HEK293T (cell line): ENCODE data around the gene ITGB6.

Source experiments
- ARNT ChIP-seq: fragments of 450-650 bp; IDR thresholded peaks from 2 replicates; pipeline ENCODE4 v1.6.1; 2017; ENCODE audit warnings: mild to moderate bottlenecking
- BHLHE40 ChIP-seq: fragments of 450-650 bp; IDR thresholded peaks from 2 replicates; pipeline ENCODE4 v1.6.1; 2016; ENCODE audit warnings: mild to moderate bottlenecking, moderate library complexity, borderline replicate concordance
- FOXA1 ChIP-seq: fragments of 450-650 bp; IDR thresholded peaks from 2 replicates; pipeline ENCODE4 v1.6.1; 2016; ENCODE audit warnings: mild to moderate bottlenecking
- FOXK2 ChIP-seq: fragments of 450-650 bp; IDR thresholded peaks from 2 replicates; pipeline ENCODE4 v1.6.1; 2016; ENCODE audit warnings: mild to moderate bottlenecking
- FOXM1 ChIP-seq: fragments of 450-650 bp; IDR thresholded peaks from 2 replicates; pipeline ENCODE4 v1.6.1; 2017; ENCODE audit warnings: mild to moderate bottlenecking, borderline replicate concordance
- HDGF ChIP-seq: fragments of 450-650 bp; IDR thresholded peaks from 2 replicates; pipeline ENCODE4 v1.6.1; 2017; ENCODE audit warnings: antibody characterized with exemption, borderline replicate concordance
- NFRKB ChIP-seq: fragments of 450-650 bp; IDR thresholded peaks from 2 replicates; pipeline ENCODE4 v1.6.1; 2016; ENCODE audit warnings: mild to moderate bottlenecking, moderate library complexity
- PKNOX1 ChIP-seq: fragments of 450-650 bp; IDR thresholded peaks from 2 replicates; pipeline ENCODE4 v1.6.1; 2016
- SP1 ChIP-seq: fragments of 450-650 bp; IDR thresholded peaks from 2 replicates; pipeline ENCODE4 v1.6.1; 2017
- SUZ12 ChIP-seq: fragments of 450-650 bp; IDR thresholded peaks from 2 replicates; pipeline ENCODE4 v1.6.1; 2016; ENCODE audit warnings: mild to moderate bottlenecking
- ZNF384 ChIP-seq: fragments of 450-650 bp; IDR thresholded peaks from 2 replicates; pipeline ENCODE4 v1.6.1; 2016

GRCh38 chr2:160140471-160140870 lies 59.6 kb downstream of the ITGB6 start:
- TF ChIP-seq SP1: no peak
- no peak for TF ChIP-seq HDGF
- no peak for TF ChIP-seq FOXK2
- TF ChIP-seq ARNT: no peak
- no peak for TF ChIP-seq BHLHE40
- TF ChIP-seq NFRKB: no peak
- TF ChIP-seq SUZ12: no peak
- no peak for TF ChIP-seq PKNOX1
- no peak for TF ChIP-seq FOXA1
- TF ChIP-seq ZNF384: no peak
- no peak for TF ChIP-seq FOXM1
